Progenitor cell of endocrine pancreas (in vitro differentiated cells): ENCODE measurements around the gene KIF16B. TPM values are rescaled to one million over a fixed set of nuclear protein-coding genes. Genes with fewer than 3 reads are reported as not detected.

Source experiments
- DNase-seq: peaks from one replicate; pipeline ENCODE4 v3.0.0; 2021; ENCODE audit warnings: low spot score; ENCODE audit not compliant: unreplicated experiment
- H3K27ac Mint-ChIP-seq: 2 replicates; pipeline ENCODE4 v1.8.0; 2021; ENCODE audit warnings: mild to moderate bottlenecking, moderate library complexity, mixed read lengths
- H3K27me3 Mint-ChIP-seq: 2 replicates; pipeline ENCODE4 v1.8.0; 2021; ENCODE audit warnings: mixed read lengths
- H3K36me3 Mint-ChIP-seq: 2 replicates; pipeline ENCODE4 v1.8.0; 2022; ENCODE audit warnings: mixed read lengths; ENCODE audit not compliant: insufficient read depth
- H3K4me1 Mint-ChIP-seq: 2 replicates; pipeline ENCODE4 v1.8.0; 2021; ENCODE audit warnings: low read depth, mixed read lengths
- H3K4me3 Mint-ChIP-seq: 2 replicates; pipeline ENCODE4 v1.8.0; 2021; ENCODE audit warnings: low read depth, mild to moderate bottlenecking, moderate library complexity, mixed read lengths
- H3K9me3 Mint-ChIP-seq: 2 replicates; pipeline ENCODE4 v1.8.0; 2021; ENCODE audit warnings: low read depth, mixed read lengths
- total RNA-seq: library from RNA; stranded (reverse); gene quantifications from 2 replicates; pipeline ENCODE4 v1.2.1, GENCODE V29; 2021
- TF ChIP-seq, protein P1 (sequence below): fragments of 200-600 bp; sonication (generic); IDR thresholded peaks from one replicate; pipeline ENCODE4 v1.5.0; 2021; ENCODE audit warnings: antibody characterized with exemption, mild to moderate bottlenecking; ENCODE audit not compliant: unreplicated experiment

The KIF16B gene
- total RNA-seq, 1 donor from 2014 or later, result 10.8 TPM

DNA sequence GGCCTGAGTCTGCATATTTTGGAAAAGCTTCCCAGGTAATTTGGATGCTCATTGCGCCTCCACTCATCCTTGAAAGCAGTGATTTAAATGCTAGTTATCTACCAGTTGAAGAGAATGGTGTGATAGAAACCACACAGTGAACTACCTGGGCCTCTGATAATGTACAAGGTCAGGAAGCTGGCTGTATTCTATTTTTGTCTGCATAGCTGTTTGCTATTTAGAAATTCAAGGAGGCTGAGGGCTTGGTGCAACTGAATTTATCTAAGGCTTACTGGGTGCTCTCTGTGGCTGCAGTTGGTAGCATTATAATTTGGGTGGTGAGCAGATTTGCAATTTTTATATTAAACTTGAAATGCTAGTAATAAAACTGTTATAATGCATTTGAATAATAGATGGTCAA lies 245.6 kb downstream of the KIF16B start:
- peaks cover 18% of the 10 kb centered on the region for H3K36me3 Mint-ChIP-seq
- no peaks in the 10 kb centered on the region for H3K27me3 Mint-ChIP-seq
- H3K27ac Mint-ChIP-seq, result no peak overlapping the region
- DNase-seq, result no peak
- H3K9me3 Mint-ChIP-seq, result peaks cover 16% of the 10 kb centered on the region
- TF ChIP-seq, protein P1, sequence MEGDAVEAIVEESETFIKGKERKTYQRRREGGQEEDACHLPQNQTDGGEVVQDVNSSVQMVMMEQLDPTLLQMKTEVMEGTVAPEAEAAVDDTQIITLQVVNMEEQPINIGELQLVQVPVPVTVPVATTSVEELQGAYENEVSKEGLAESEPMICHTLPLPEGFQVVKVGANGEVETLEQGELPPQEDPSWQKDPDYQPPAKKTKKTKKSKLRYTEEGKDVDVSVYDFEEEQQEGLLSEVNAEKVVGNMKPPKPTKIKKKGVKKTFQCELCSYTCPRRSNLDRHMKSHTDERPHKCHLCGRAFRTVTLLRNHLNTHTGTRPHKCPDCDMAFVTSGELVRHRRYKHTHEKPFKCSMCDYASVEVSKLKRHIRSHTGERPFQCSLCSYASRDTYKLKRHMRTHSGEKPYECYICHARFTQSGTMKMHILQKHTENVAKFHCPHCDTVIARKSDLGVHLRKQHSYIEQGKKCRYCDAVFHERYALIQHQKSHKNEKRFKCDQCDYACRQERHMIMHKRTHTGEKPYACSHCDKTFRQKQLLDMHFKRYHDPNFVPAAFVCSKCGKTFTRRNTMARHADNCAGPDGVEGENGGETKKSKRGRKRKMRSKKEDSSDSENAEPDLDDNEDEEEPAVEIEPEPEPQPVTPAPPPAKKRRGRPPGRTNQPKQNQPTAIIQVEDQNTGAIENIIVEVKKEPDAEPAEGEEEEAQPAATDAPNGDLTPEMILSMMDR, result no peak
- H3K4me3 Mint-ChIP-seq, result no peak overlapping the region
- no peaks in the 10 kb centered on the region for H3K4me1 Mint-ChIP-seq

DNA sequence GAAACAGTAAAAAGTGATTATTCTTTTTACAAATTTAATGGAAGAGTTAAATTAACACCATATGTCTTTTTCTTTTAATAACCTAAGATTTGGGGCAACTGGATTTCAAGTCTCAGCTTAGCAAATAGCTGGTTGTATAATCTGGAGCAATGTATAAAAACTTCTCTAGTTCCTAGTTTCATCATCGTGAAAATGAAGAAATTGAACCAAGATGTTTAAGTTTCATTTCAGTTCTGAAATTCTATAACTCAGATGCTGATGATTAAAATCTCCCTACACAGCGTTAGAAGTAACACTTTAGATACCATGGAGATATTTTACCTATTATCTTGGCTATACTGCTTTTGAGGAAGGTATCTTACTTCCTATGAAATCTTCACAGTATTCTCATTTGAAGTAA lies 252.0 kb downstream of the KIF16B start:
- no peaks in the 10 kb centered on the region for H3K27me3 Mint-ChIP-seq
- TF ChIP-seq, protein P1, result no peak
- peaks cover 17% of the 10 kb centered on the region for H3K36me3 Mint-ChIP-seq
- no peaks in the 10 kb centered on the region for H3K4me1 Mint-ChIP-seq
- H3K9me3 Mint-ChIP-seq, result peaks cover 21% of the 10 kb centered on the region
- H3K27ac Mint-ChIP-seq, result no peak overlapping the region
- no peak overlapping the region for H3K4me3 Mint-ChIP-seq
- DNase-seq, result no peak

DNA sequence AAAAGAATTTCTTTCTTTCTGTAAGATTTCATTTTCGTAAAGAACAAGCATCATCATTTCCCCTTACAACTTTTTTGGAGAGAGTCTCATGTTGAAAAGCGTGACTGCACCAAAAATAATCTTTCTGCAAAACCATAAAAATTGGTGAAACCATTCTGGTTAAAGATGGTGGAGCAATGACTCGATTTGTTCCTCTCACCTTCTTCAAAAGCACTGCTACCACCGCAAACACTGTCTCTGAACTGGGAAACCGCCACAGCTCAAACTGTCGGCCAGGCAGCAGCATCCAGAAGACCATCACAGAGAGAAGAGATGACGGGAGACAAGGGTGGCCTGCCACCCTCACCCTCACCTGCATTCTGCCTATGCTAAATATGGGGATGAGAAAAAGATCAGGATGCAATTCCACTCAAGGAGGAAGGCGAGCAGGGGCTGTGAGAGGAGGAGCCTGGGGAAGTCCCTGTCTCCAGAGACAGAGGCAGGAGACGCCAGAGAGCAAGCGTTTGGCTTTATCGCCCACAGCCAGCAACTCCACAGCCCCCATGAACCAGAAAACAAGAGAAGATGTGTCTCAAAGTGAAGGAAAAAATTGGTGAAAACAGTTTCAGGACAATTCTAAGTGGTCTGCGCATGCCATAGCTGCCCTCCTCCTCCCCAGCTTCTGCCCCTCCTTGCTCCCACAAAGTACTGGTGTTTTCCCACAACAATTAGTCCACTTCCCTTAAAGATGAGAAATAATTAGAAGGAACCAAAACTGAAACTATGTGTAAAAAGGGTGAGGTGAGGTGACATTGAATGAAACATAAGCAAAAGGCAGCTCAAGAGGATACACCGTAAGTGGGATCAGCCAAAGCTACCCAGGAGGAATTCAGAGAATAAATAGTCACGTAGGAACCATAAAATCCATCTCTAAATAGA lies 255.5 kb downstream of the KIF16B start:
- no peak overlapping the region for H3K27ac Mint-ChIP-seq
- H3K4me3 Mint-ChIP-seq, result no peak overlapping the region
- H3K36me3 Mint-ChIP-seq, result peaks cover 13% of the 10 kb centered on the region
- no peaks in the 10 kb centered on the region for H3K4me1 Mint-ChIP-seq
- TF ChIP-seq, protein P1, result no peak
- peaks cover 10% of the 10 kb centered on the region for H3K9me3 Mint-ChIP-seq
- no peak for DNase-seq
- H3K27me3 Mint-ChIP-seq, result no peaks in the 10 kb centered on the region

DNA sequence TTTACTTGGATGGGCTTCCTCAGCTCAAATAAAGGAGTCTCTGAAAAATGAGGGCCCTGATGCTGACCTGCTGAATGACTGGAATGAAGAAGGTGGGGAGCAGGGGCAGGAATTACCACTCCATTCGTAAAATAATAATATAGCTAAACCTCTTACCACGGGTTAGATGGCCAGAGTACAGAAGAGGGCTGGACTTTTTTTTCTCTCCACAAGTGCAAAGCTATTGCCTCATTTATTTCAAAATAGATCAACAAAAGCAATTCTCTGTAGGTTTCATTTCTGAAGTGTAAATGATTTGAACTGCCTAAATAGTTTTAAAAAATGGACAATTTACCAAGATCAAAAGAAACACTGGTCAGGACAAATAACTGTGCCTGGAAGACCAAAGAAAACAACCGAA lies 256.7 kb downstream of the KIF16B start:
- Mint-ChIP-seq H3K9me3 (peaks cover 10% of the 10 kb centered on the region), H3K27ac (no peak overlapping the region), H3K36me3 (peaks cover 14% of the 10 kb centered on the region), H3K4me1 (no peaks in the 10 kb centered on the region), H3K27me3 (no peaks in the 10 kb centered on the region), H3K4me3 (no peak overlapping the region)
- TF ChIP-seq, protein P1, result no peak
- DNase-seq, result no peak

DNA sequence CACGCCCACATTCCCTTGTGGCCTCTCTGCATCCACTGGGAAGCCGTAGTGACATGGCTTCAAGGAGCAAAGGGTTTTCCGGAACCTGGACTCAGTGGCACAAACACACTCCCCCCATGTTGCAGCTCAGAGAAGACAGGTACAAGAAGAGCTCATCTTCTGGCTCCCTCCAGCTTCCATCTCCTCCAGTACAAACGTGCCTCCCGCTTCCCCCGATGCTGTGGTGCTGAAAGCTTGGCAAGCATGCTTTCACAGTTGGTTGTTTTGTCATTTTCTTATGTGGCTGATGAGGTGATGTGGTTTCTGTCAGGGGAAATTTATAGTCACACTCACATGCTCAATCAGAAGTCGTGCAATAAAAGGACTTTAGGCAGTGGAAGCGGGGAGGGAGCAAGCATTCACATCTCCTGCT lies 258.5 kb downstream of the KIF16B start:
- Mint-ChIP-seq H3K4me3 (no peak overlapping the region), H3K9me3 (peaks cover 10% of the 10 kb centered on the region), H3K36me3 (peaks cover 14% of the 10 kb centered on the region), H3K27ac (no peak overlapping the region), H3K4me1 (no peaks in the 10 kb centered on the region), H3K27me3 (no peaks in the 10 kb centered on the region)
- TF ChIP-seq, protein P1, result no peak
- no peak for DNase-seq
